ENCODE data around the gene MALT1.
"Not testable (repeated sequence)": the region's sequence is repeated elsewhere in the genome, so short reads cannot be mapped to it uniquely, and the experiment has no call there.

The MALT1 gene

DNA sequence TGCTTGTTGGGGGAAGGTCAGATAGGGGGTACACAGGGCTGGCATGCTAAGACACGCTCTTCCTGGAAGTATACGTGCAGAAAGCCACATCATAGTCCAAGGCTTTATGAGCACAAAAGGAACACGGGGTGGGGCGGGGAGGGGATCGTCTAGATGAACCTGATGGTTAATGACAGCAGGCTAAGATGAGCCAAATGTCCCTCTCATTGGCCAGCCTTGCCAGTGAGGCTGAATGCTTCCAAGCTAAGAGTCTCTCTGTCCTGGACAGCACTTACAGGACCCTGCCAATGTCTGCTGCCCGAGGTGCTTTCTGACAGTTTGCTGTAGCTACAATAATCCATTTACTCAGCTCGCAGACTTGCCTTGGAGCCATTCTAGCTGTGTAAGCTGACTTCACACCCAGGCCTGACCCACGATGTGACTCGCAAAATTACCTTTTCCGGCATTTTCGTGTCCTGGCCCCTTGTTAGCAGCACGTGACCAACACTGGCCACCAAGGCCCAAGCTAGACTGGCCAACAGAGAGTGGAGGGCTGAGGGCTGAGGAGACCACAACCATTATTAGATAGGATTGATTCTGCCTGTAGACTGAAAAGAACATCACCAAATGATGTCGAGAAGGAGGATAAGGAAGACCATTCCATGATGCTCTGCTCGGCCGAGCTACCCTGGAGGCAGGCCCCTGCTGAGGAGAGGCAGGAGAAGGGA, 84.2 kb downstream of the MALT1 start:
- no peak overlapping the region for H3K4me3 ChIP-seq (ENCODE audit: low read depth, low read length)
- TF ChIP-seq, protein P1, sequence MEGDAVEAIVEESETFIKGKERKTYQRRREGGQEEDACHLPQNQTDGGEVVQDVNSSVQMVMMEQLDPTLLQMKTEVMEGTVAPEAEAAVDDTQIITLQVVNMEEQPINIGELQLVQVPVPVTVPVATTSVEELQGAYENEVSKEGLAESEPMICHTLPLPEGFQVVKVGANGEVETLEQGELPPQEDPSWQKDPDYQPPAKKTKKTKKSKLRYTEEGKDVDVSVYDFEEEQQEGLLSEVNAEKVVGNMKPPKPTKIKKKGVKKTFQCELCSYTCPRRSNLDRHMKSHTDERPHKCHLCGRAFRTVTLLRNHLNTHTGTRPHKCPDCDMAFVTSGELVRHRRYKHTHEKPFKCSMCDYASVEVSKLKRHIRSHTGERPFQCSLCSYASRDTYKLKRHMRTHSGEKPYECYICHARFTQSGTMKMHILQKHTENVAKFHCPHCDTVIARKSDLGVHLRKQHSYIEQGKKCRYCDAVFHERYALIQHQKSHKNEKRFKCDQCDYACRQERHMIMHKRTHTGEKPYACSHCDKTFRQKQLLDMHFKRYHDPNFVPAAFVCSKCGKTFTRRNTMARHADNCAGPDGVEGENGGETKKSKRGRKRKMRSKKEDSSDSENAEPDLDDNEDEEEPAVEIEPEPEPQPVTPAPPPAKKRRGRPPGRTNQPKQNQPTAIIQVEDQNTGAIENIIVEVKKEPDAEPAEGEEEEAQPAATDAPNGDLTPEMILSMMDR (IDR thresholded peaks at IDR 0.05; ENCODE audit: borderline replicate concordance, insufficient read depth, low read depth, low read length) = no peak

DNA sequence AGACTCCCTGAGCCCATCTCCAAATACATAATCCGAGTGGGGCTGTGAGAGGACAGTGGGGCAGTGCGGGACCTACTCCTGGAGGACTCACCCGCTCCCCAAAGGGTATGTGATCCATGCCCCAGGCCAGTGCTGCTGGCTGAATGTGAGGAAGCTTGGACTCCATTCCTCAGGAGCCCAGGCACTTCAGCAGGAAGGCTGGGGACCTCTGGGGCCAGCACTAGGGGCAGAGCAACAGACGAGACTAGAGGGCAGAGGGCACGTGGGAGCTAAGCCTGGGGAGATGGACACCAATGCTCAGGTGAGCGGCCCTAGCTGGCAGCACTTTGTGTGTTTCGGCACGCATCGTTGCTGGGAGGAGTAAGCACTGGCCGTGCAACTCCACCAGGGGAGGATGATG, 84.9 kb downstream of the MALT1 start:
- TF ChIP-seq, protein P1 (IDR thresholded peaks at IDR 0.05; ENCODE audit: borderline replicate concordance, insufficient read depth, low read depth, low read length) = no peak

DNA sequence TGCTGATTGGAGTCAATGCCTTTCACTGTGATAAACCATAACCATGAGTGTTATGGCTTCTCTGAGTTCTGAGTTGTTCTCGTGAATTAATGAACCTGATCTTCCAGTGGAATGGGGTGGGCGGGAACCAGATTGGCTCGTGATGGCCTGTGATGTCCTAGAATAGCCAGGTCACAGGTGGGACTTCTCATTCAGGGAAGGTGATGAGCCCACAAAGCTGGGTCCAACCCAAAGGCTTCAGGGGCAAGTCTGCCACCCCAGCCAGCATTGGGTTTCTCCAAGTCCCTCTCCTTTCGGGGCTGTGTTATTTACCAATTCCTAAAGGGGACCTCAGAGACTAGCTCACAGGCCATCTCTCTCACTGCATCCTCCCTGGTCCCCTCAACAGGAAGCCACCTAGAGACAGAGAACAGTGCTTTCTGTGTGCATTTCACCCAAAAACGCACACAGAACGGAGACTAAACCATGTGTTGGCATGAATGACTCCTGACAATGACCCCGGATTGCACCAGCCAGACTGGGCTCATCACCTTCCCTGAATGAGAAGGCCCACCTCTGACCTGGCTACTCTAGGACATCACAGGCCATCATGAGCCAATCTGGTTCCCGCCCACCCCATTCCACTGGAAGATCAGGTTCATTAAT, 85.5 kb downstream of the MALT1 start:
- TF ChIP-seq, protein P1 (IDR thresholded peaks at IDR 0.05; ENCODE audit: borderline replicate concordance, insufficient read depth, low read depth, low read length) = no peak
- H3K4me3 ChIP-seq (ENCODE audit: low read depth, low read length) = no peak overlapping the region

More for the DNA sequence above, 84.9 kb downstream of the MALT1 start:
- H3K4me3 ChIP-seq (ENCODE audit: low read depth, low read length) = no peak overlapping the region

DNA sequence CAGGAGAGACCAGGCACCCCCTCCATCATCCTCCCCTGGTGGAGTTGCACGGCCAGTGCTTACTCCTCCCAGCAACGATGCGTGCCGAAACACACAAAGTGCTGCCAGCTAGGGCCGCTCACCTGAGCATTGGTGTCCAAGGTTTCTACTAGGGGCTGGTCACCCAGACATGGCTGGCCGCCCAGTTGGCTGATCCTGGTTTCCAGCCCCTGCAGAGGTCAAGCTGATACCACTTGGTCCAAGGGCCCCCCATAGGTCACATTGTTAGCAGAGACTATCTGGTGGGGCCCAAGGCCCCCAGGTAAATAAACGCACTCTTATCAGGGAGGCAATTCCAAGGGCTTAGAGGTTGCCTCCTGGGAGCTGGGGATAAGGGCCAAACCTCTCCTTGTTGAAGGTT, 86.1 kb downstream of the MALT1 start:
- H3K4me3 ChIP-seq (ENCODE audit: low read depth, low read length) = not testable (repeated sequence)

DNA sequence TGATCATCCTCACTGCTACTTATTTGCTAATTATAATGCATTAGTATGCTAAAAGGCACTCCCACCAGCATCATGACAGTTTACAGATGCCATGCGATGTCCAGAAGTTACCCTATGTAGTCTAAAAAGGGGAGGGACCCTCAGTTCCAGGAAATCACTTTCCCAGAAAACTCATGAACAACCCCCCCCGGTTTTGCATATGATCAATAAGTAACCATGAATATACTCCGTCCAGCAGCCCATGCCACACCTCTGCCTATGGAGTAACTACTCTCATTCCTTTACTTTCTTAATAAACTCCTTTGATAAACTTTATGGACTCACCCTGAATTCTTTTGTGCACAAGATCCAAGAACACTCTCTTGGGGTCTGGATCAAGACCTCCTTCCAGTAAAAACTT, 86.8 kb downstream of the MALT1 start:
- TF ChIP-seq, protein P1 (IDR thresholded peaks at IDR 0.05; ENCODE audit: borderline replicate concordance, insufficient read depth, low read depth, low read length) = no peak
- no peak overlapping the region for H3K4me3 ChIP-seq (ENCODE audit: low read depth, low read length)

DNA sequence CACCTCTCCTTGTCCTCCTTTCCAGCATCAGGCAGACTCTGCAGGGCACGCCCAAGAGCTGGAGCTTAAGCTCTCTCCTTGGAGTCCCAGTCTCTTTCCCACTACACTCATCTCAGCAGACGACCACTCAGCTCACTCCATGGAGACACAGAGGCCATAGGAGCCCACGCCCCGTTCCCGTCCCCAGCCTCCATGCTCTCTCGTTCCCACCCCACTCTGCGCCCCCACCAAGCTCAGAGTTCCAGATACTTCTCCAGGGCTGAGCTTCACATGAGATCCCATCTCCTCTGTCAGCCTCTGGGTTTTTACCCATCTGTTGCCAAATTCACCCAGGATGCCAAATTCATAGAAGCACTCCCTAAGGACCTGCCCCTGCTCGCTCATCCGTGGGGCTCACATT, 87.3 kb downstream of the MALT1 start:
- TF ChIP-seq, protein P1 (IDR thresholded peaks at IDR 0.05; ENCODE audit: borderline replicate concordance, insufficient read depth, low read depth, low read length) = no peak
- H3K4me3 ChIP-seq (ENCODE audit: low read depth, low read length) = no peak overlapping the region

DNA sequence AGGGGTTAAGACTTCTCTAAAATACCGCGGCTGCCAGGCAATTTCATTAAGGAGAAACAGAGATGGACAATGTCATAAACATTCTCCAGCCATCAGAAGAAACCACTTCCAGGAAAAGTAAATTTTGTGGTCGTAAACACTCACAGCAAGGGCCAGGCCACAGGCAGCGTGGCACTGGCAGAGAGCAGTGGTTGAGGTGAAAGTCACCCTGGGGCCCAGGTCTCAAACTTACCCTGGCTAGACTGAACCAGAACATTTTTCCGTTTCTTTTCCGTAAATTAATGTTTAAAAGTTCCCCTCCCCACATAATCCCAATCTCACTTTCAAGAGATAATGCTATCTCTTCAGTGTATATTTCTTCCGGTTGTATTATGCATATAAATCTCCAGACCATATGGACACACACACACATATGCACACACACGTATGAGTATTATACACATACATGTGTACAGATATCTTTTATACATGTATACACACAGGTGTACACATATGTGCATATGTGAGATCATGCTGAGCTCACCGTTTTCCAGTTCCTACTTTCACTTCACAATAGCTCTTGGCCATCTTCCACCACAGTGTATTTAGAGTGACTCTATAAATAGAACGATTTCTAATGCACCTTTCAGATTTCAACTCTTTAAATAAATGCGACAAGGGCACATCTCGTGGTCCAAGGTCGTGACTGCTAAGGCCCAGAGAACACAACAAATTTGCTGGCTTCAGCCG, 90.1 kb downstream of the MALT1 start:
- TF ChIP-seq, protein P1 (IDR thresholded peaks at IDR 0.05; ENCODE audit: borderline replicate concordance, insufficient read depth, low read depth, low read length) = no peak
- no peak overlapping the region for H3K4me3 ChIP-seq (ENCODE audit: low read depth, low read length)
